Measurements from ENCODE around the gene HTR3B. TPM values are rescaled to one million over a fixed set of nuclear protein-coding genes. Genes with fewer than 3 reads are reported as not detected.
"Not testable (repeated sequence)": the region's sequence is repeated elsewhere in the genome, so short reads cannot be mapped to it uniquely, and the experiment has no call there.

HTR3B gene
- total RNA-seq, 1 donor from 2014 or later = not detected

- DNase-seq (ENCODE audit: low spot score) = no peak
These were observed 20.2 kb upstream of the HTR3B start for GRCh38 chr11:113884361-113884836.

DNA sequence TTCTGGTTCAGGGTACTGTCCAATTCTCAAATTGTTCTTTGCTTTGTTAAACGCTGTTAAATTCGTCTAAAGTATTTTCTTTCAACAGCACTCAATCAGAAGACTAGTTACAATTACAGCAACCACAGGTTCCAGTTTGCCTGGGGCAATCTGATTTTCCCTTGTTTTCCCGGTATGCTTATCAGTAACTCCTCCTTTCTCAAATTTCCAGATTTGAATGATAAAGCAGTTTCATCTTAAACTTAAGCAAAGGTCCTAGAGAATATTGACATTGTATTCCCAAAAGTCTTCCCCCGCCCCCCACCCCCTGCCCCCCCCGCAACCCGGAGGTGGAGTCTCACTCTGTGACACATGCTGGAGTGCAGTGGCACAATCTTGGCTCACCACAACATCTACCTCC, 18.7 kb upstream of the HTR3B start:
- DNase-seq (ENCODE audit: low spot score) = no peak

DNA sequence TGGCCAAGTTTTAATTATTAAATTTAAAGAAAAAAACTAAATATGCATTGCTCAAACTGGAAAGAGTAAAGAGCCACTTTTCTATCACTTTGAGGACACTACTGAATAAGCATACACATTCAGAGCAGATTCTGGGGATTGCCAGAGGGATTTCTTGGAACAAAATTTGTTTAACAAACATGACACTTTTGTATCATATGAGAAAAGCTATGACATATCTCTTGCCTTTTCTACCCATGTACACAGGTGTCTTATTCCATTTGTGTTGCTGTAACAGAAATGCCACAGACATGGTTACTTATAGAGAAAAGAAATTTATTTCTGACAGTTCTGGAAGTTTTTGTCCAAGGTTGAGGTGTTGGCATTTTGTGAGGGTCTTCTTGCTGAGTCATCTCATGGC, 15.7 kb upstream of the HTR3B start:
- DNase-seq (ENCODE audit: low spot score) = no peak

GRCh38 chr11:113894421-113894996, 10.1 kb upstream of the HTR3B start:
- no peak for DNase-seq (ENCODE audit: low spot score)

GRCh38 chr11:113895367-113896155, 9.0 kb upstream of the HTR3B start:
- no peak for DNase-seq (ENCODE audit: low spot score)

GRCh38 chr11:113896156-113896879, 8.3 kb upstream of the HTR3B start:
- DNase-seq (ENCODE audit: low spot score) = no peak

- DNase-seq (ENCODE audit: low spot score) = no peak
These were observed 3.5 kb upstream of the HTR3B start for GRCh38 chr11:113901141-113901540.

- DNase-seq (ENCODE audit: low spot score) = no peak
These were observed 1.4 kb downstream of the HTR3B start for GRCh38 chr11:113906038-113906437.

GRCh38 chr11:113906516-113906915, 1.9 kb downstream of the HTR3B start:
- DNase-seq (ENCODE audit: low spot score) = no peak

DNA sequence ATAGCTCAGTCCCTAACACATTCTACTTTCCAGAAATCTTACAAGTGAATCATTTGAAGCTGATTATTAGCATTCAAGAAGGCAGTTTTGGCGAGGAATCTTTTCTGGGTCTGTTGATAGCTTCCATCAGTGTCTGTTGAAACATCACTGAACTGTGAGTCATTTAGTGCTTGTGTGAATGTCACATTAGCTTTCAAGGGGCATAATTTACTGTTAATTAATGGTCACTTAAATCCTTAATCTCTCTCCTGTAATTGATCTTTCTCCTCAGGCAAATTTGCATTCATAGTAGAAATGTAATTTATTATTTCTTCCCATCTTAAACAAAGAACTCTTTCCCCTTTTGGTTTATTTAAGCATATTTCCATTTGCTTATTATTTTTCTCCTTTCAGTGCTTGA, 2.6 kb downstream of the HTR3B start:
- DNase-seq (ENCODE audit: low spot score) = no peak

DNA sequence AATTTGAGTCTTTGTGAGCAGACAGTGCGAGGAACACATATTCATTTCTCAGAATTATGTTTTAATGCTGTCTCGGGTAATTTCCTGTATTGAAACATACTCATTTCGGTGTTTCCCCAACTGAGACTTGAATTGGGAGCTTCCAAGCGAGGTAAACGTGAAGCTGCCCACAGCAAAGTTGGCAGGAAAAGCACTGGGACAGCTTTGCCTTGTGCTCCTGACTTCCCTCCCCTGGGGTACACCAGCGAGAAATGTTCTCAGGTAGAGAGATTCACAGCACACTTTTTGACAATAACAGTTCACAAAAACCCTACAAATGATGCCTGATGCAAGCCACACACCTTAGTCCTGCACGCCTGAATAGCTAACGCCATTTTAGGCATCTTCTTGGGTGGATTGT, 3.1 kb downstream of the HTR3B start:
- no peak for DNase-seq (ENCODE audit: low spot score)

DNA sequence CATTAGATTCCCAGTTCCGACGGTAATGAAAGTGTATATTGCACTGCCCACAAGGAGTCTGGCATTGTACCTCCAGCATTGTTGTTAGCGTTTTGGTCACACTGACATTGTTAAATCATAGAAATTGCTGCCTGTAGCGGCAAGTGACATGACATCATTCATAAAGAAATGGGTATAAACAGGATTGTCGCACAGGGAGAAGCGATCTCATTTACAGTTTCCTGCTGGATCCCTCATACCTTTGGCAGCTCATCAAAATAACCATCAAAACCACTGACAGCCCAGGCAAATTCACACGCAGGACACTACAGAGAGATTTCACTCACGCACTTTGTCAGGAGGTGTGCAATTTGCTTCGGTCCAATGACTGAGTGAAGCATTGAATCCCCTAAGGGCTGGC, 3.5 kb downstream of the HTR3B start:
- no peak for DNase-seq (ENCODE audit: low spot score)

DNA sequence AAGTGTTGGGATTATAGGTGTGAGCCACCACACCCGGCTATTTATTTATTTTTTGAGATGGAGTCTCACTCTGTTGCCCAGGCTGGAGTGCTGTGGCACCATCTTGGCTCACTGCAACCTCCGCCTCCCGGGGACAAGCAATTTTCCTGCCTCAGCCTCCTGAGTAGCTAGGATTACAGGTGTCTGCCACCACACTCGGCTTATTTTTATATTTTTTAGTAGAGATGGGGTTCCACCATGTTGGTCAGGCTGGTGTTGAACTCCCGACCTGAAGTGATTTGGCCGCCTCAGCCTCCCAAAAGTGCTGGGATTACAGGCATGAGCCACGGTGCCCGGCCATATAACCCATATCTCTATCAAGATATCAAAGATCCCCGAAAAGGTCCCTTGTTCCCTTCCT, 6.9 kb downstream of the HTR3B start:
- DNase-seq (ENCODE audit: low spot score) = not testable (repeated sequence)

DNA sequence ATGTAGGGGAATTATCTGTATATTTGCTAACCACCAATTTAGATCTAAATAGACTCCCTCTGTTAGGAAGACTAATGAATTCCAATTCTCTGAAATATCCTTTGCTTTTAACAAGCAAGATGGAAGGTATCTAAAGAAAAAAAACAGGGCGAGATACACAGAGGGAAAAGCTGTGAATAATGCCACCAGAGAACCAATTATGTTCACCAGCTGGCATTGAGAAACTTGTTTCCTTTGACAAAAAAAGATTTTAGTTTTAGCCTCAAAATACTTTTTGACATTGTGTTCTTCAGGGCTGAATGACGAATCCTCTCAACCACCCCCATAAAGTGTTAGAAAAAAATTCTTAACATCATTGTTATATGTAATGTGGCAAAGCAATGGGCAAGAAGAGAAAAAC, 19.0 kb downstream of the HTR3B start:
- no peak for DNase-seq (ENCODE audit: low spot score)

DNA sequence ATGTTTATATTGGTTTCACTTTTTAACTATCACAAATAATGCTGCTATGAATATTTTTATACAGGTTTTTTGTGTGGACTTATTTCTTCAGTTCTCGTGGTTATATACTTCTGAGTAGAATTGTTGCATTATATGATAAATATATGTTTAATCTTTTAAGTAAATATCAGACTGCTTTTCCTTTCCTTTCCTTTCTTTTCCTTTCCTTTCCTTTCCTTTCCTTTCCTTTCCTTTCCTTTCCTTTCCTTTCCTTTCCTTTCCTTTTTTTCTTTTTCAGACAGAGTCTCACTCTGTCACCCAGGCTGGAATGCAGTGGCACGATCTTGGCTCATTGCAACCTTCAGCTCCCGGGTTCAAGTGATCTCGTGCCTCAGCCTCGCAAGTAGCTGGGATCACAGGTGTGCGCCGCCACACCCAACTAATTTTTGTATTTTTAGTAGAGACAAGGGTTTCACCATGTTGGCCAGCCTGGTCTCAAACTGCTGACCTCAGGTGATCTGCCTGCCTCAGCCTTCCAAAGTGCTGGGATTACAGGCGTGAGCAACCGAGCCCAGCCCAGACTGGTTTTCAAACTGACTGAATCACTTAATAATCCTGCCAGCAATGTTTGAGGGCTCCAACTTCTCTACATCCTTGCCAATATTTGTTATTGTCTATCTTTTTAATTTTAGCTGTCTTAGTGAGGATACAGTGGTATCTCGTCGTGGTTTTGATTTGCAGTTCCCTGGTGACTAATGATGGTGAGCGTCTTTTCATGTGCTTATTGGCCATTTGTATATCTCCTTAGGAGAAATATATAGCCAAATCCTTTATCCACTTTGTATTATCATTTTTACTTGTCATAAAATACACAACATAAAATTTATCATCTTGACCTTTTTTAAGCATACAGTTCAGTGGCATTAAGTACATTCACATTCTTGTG, 21.9 kb downstream of the HTR3B start:
- no peak for DNase-seq (ENCODE audit: low spot score)

- no peak for DNase-seq (ENCODE audit: low spot score)
These were observed 23.7 kb downstream of the HTR3B start for GRCh38 chr11:113928311-113928710.

DNA sequence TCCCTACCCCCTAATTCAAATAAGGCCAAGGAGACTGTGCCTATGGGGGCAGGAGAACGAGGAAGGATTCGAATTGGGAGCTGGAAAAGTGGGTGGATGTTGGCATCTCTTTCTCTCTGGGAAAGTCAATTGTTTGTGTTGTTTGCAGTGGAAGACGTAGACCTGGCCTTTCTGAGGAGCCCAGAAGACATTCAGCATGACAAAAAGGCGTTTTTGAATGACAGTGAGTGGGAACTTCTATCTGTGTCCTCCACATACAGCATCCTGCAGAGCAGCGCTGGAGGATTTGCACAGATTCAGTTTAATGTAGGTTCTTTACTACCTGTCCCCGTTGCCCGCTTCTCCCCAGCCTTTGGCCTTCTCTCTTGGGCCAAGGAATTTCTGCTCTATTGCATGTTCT, 28.2 kb downstream of the HTR3B start:
- DNase-seq (ENCODE audit: low spot score) = no peak

- not testable (repeated sequence) for DNase-seq (ENCODE audit: low spot score)
These were observed 29.6 kb downstream of the HTR3B start for GRCh38 chr11:113934193-113934592.

- no peak for DNase-seq (ENCODE audit: low spot score)
These were observed 30.2 kb downstream of the HTR3B start for GRCh38 chr11:113934761-113935160.

- no peak for DNase-seq (ENCODE audit: low spot score)
These were observed 31.3 kb downstream of the HTR3B start for GRCh38 chr11:113935858-113936257.

DNA sequence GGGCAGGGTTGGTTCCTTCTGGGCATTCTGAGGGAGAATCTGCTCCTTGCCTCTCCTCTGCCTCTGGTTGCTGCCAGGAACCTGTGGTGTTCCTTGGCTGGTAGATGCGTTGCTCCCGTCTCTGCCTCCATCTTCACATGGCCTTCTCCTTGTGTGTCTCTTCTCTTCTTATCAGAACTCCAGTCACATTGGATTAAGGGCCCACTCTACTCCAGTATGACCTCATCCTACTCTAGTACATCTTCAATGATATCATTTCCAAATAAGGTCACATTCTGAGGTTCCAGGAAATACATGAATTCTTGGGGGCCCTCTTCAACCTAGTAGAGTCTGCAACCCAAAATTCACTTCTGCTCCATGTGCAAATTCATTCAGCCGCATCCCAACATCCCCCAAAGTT, 33.3 kb downstream of the HTR3B start:
- DNase-seq (ENCODE audit: low spot score) = no peak
